CD14-positive monocyte (primary cell): ENCODE results near the gene CACNA1S. TPM values are rescaled to one million over a fixed set of nuclear protein-coding genes. Genes with fewer than 3 reads are reported as not detected.

Experiments used
- DNase-seq, 3 donors: peaks; one replicate each; pipeline ENCODE4 v3.0.0-alpha.2; 2011 to 2022
- H2AFZ ChIP-seq: 2 replicates; pipeline ENCODE4 v1.6.0; 2012; ENCODE audit warnings: mild to moderate bottlenecking, low read depth, low read length, inconsistent platforms; ENCODE audit not compliant: insufficient read depth, poor library complexity, severe bottlenecking
- H3K27ac ChIP-seq, 2 donors: 1 replicate in 1 of 2; 2 replicates in 1 of 2; pipeline ENCODE4 v1.5.1; 2012 to 2013; ENCODE audit warnings: low read length in 2 of 2, control low read depth in 1 of 2, inconsistent platforms in 1 of 2, low read depth in 1 of 2, mild to moderate bottlenecking in 1 of 2
- H3K27me3 ChIP-seq, 2 donors: one replicate each; pipeline versions ENCODE4 v1.6.0 to v1.6.1; 2011 to 2013; ENCODE audit warnings: low read length in 2 of 2; ENCODE audit not compliant: control insufficient read depth in 2 of 2, insufficient read depth in 2 of 2
- H3K36me3 ChIP-seq, 2 donors: replicated peaks in 1 of 2; 1 replicate in 1 of 2; 2 replicates in 1 of 2; pipeline versions ENCODE4 v1.5.1 to v1.6.1; 2012 to 2013; ENCODE audit warnings: low read length in 2 of 2, control low read depth in 1 of 2, inconsistent platforms in 1 of 2, mild to moderate bottlenecking in 1 of 2; ENCODE audit not compliant: insufficient read depth in 2 of 2, control insufficient read depth in 1 of 2
- H3K4me1 ChIP-seq, 2 donors: 1 replicate in 1 of 2; 2 replicates in 1 of 2; pipeline versions ENCODE4 v1.5.1 to v1.6.1; 2012 to 2013; ENCODE audit warnings: low read length in 2 of 2, control low read depth in 1 of 2, inconsistent platforms in 1 of 2, mild to moderate bottlenecking in 1 of 2, moderate library complexity in 1 of 2; ENCODE audit not compliant: insufficient read depth in 2 of 2, control insufficient read depth in 1 of 2
- H3K4me2 ChIP-seq: replicated peaks from 2 replicates; pipeline ENCODE3; 2012; ENCODE audit warnings: low read length, moderate library complexity, mild to moderate bottlenecking; ENCODE audit not compliant: poor library complexity, severe bottlenecking; ENCODE audit errors: extremely low read depth
- H3K4me3 ChIP-seq, 3 experiments: fragments of 200-600 bp in 1 of 3; sonication (generic) in 1 of 3; replicated peaks in 1 of 3; 1 replicate in 2 of 3; 2 replicates in 1 of 3; pipeline ENCODE4 v1.5.1; 2011 to 2013; ENCODE audit warnings: low read length in 3 of 3, mild to moderate bottlenecking in 3 of 3, control low read depth in 2 of 3, low read depth in 2 of 3, inconsistent platforms in 1 of 3, moderate library complexity in 1 of 3
- H3K79me2 ChIP-seq: 2 replicates; pipeline ENCODE4 v1.6.0; 2012; ENCODE audit warnings: mild to moderate bottlenecking, control low read depth, inconsistent platforms, low read length, moderate library complexity; ENCODE audit not compliant: insufficient read depth
- H3K9ac ChIP-seq: 2 replicates; pipeline ENCODE4 v1.6.0; 2017; ENCODE audit warnings: low read length, mild to moderate bottlenecking; ENCODE audit not compliant: insufficient read depth, poor library complexity, severe bottlenecking
- H3K9me3 ChIP-seq, 2 donors: replicated peaks in 1 of 2; 1 replicate in 1 of 2; 2 replicates in 1 of 2; pipeline versions ENCODE4 v1.5.1 to v1.6.1; 2012 to 2013; ENCODE audit warnings: low read length in 2 of 2, control low read depth in 1 of 2; ENCODE audit not compliant: control insufficient read depth in 1 of 2, insufficient read depth in 1 of 2
- H4K20me1 ChIP-seq: 2 replicates; pipeline ENCODE4 v1.6.0; 2012; ENCODE audit warnings: mild to moderate bottlenecking, low read length, control low read depth, moderate library complexity; ENCODE audit not compliant: insufficient read depth
- H3K27ac Mint-ChIP-seq, 7 donors: one replicate each; pipeline ENCODE4 v1.8.0; 2020; ENCODE audit warnings: mild to moderate bottlenecking in 7 of 7, mixed read lengths in 7 of 7, moderate library complexity in 6 of 7, inconsistent platforms in 2 of 7
- H3K27me3 Mint-ChIP-seq, 3 donors: one replicate each; pipeline ENCODE4 v1.8.0; 2021 to 2022; ENCODE audit warnings: low read depth in 3 of 3, mild to moderate bottlenecking in 3 of 3, mixed read lengths in 3 of 3, moderate library complexity in 3 of 3, inconsistent platforms in 1 of 3
- H3K36me3 Mint-ChIP-seq, 2 donors: one replicate each; pipeline ENCODE4 v1.8.0; 2020; ENCODE audit warnings: mixed read lengths in 2 of 2, inconsistent platforms in 1 of 2, mild to moderate bottlenecking in 1 of 2
- H3K4me1 Mint-ChIP-seq: one replicate; pipeline ENCODE4 v1.8.0; 2020; ENCODE audit warnings: mild to moderate bottlenecking, mixed read lengths
- H3K4me3 Mint-ChIP-seq, 2 donors: one replicate each; pipeline ENCODE4 v1.8.0; 2020; ENCODE audit warnings: mild to moderate bottlenecking in 2 of 2, mixed read lengths in 2 of 2, moderate library complexity in 1 of 2
- H3K9me3 Mint-ChIP-seq, 7 donors: one replicate each; pipeline ENCODE4 v1.8.0; 2020 to 2022; ENCODE audit warnings: mixed read lengths in 7 of 7, mild to moderate bottlenecking in 6 of 7, moderate library complexity in 6 of 7, inconsistent platforms in 2 of 7
- WGBS: methylation state at CpG from one replicate; pipeline ENCODE4 v1.1.5; 2013; ENCODE audit warnings: missing lambda C conversion rate; ENCODE audit not compliant: insufficient coverage; 5-methylcytosine and 5-hydroxymethylcytosine counted together
- intact Hi-C, 2 donors: fragments of 100-400 bp; cut with micrococcal nuclease; formaldehyde crosslinking; loops; one replicate each; pipeline versions ENCODE4 v1.15.0 to v1.15.1; 2023
- polyA plus RNA-seq, 3 donors: library from polyadenylated mRNA; depleted of rRNA in 1 of 3; unstranded in 2 of 3; stranded (reverse) in 1 of 3; fragments of 300-500 nt in 2 of 3; fragments of >200 nt in 1 of 3; fragmentation: Illumina TruSeq in 2 of 3; gene quantifications; 1 replicate in 2 of 3; 2 replicates in 1 of 3; pipeline ENCODE4 v1.2.3, GENCODE V29; 2012 to 2021
- TF ChIP-seq, protein P1 (sequence below): fragments of 200-600 bp; IDR thresholded peaks from one replicate; pipeline ENCODE4 v1.8.0; 2022; ENCODE audit warnings: antibody characterized with exemption, mild to moderate bottlenecking

Gene CACNA1S
- polyA plus RNA-seq, 3 donors: not detected

DNA sequence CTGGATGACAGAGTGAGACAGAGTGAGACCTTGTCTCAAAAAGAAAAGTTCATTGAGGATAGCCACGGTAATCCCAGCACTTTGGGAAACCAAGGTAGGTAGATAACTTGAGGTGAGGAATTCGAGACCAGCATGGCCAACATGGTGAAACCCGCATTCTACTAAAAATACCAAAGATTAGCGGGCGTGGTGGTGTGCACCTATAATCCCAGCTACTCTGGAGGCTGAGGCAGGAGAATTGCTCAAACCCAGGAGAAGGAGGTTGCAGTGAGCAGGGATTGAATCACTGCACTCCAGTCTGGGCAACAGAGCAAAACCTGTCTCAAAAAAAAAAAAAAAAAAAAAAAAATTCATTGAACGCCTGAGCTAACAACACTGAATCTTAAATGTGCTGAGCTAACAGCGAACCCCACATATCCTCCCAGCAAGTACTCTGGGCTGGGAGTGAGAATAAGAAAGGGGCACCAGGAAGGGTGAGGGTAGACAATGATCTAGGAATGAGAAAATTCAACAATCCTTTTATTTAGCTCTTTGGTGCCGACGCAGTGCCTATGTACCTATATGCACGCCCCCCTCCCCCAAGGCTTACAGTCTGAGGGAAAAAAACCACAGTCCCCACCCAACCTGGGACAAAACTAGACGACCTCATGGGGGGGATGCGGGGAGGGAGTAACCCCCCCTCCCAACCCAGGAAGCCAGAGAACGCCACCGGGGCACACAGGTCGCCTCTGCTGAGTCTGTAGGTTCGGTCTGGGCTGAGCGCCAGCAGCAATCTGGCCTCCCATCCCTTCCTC lies 1.4 kb upstream of the CACNA1S start:
- Histone ChIP-seq H3K4me2 (peak overlapping the region; percentile 85), H3K4me3 (peak overlapping the region in 2 of 3 experiments; percentile 54 to 79), H3K79me2 (no peaks in the 10 kb centered on the region), H3K36me3 (no peaks in the 10 kb centered on the region), H3K9me3 (no peaks in the 10 kb centered on the region), H3K9ac (peak overlapping the region; percentile 56), H4K20me1 (no peaks in the 10 kb centered on the region), H3K4me1 (peaks cover 6 to 14% of the 10 kb centered on the region in 2 donors), H3K27me3 (peaks cover 5 to 36% of the 10 kb centered on the region in 2 donors), H3K27ac (no peak overlapping the region), H2AFZ (peak overlapping the region; percentile 86)
- TF ChIP-seq, protein P1, sequence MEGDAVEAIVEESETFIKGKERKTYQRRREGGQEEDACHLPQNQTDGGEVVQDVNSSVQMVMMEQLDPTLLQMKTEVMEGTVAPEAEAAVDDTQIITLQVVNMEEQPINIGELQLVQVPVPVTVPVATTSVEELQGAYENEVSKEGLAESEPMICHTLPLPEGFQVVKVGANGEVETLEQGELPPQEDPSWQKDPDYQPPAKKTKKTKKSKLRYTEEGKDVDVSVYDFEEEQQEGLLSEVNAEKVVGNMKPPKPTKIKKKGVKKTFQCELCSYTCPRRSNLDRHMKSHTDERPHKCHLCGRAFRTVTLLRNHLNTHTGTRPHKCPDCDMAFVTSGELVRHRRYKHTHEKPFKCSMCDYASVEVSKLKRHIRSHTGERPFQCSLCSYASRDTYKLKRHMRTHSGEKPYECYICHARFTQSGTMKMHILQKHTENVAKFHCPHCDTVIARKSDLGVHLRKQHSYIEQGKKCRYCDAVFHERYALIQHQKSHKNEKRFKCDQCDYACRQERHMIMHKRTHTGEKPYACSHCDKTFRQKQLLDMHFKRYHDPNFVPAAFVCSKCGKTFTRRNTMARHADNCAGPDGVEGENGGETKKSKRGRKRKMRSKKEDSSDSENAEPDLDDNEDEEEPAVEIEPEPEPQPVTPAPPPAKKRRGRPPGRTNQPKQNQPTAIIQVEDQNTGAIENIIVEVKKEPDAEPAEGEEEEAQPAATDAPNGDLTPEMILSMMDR: no peak
- Mint-ChIP-seq H3K9me3 (peaks cover 0 to 5% (median 0%) of the 10 kb centered on the region in 7 donors), H3K36me3 (no peaks in the 10 kb centered on the region), H3K27me3 (peaks cover 33 to 54% (median 49%) of the 10 kb centered on the region in 3 donors), H3K4me1 (peaks cover 8% of the 10 kb centered on the region), H3K4me3 (peak overlapping the region; percentile 85 to 94), H3K27ac (no peak overlapping the region)
- 16% methylated on average over 4 of the region's 17 CpGs for WGBS
- DNase-seq: no peak
- intact Hi-C loops: loop anchor here in 1 of 2 donors (10.0 kb wide), 1 partner anchor 139 kb away; no protein-coding TSS in a partner anchor

DNA sequence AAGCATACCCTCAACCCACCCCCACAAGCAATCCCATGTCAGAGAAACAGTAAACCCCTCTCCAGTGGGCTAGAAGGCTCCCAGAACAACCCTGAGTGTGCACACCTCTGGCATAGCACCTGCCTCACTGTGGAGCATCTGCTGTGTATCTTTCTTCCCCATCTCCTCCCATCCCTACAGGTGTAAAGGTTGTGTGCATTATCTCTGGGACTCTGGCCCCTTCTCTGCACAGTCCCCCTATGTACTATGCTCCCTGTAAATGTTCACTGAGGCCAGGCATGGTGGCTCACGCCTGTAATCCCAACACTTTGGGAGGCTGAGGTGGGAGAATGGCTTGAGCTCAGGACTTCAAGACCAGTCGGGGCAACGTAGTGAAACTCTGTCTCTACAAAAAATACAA lies 700 bp upstream of the CACNA1S start:
- Histone ChIP-seq H3K4me3 (no peak overlapping the region), H3K27ac (no peak overlapping the region), H3K27me3 (peaks cover 5 to 36% of the 10 kb centered on the region in 2 donors), H3K4me1 (peaks cover 6 to 14% of the 10 kb centered on the region in 2 donors), H2AFZ (no peak overlapping the region), H3K9me3 (no peaks in the 10 kb centered on the region), H3K4me2 (no peak overlapping the region), H3K36me3 (no peaks in the 10 kb centered on the region), H3K79me2 (no peaks in the 10 kb centered on the region), H4K20me1 (no peaks in the 10 kb centered on the region), H3K9ac (no peak overlapping the region)
- peak overlapping the region in 1 of 2 donors; percentile 63 for H3K4me3 Mint-ChIP-seq
- H3K27me3 Mint-ChIP-seq: peaks cover 35 to 49% (median 43%) of the 10 kb centered on the region in 3 donors
- peaks cover 8% of the 10 kb centered on the region for H3K4me1 Mint-ChIP-seq
- no peak overlapping the region for H3K27ac Mint-ChIP-seq
- DNase-seq: no peak
- intact Hi-C loops: loop anchor here in 1 of 2 donors (10.0 kb wide), 1 partner anchor 138 kb away; no protein-coding TSS in a partner anchor
- TF ChIP-seq, protein P1: no peak
- 80% methylated on average over 1 of the region's 3 CpGs for WGBS
- no peaks in the 10 kb centered on the region for H3K36me3 Mint-ChIP-seq
- peaks cover 0 to 5% (median 0%) of the 10 kb centered on the region in 7 donors for H3K9me3 Mint-ChIP-seq
